Measurements from ENCODE around the gene CLDN25.
"Not testable (repeated sequence)": the region's sequence is repeated elsewhere in the genome, so short reads cannot be mapped to it uniquely, and the experiment has no call there.

CLDN25 gene

GRCh38 chr11:113779496-113779895 lies at the start of gene CLDN25:
Gene CLDN25, plus strand, starts transcription at chr11:113779796. Its CDS starts 0 bp downstream, at chr11:113779796.
- no peak for FAIRE-seq

- no peak for FAIRE-seq
Observed at GRCh38 chr11:113730887-113731726, 48.5 kb upstream of the CLDN25 start.

GRCh38 chr11:113732092-113732491 lies 47.5 kb upstream of the CLDN25 start:
- no peak for FAIRE-seq

GRCh38 chr11:113736323-113736722 lies 43.3 kb upstream of the CLDN25 start:
- FAIRE-seq, result no peak

GRCh38 chr11:113752932-113753331 lies 26.7 kb upstream of the CLDN25 start:
- FAIRE-seq, result no peak

GRCh38 chr11:113760241-113760640 lies 19.4 kb upstream of the CLDN25 start:
- FAIRE-seq, result no peak

- not testable (repeated sequence) for FAIRE-seq
Observed at GRCh38 chr11:113763040-113763439, 16.6 kb upstream of the CLDN25 start.

GRCh38 chr11:113764527-113765219 lies 14.9 kb upstream of the CLDN25 start:
- no peak for FAIRE-seq

GRCh38 chr11:113771964-113772363 lies 7.6 kb upstream of the CLDN25 start:
- FAIRE-seq, result no peak

GRCh38 chr11:113773092-113773415 lies 6.5 kb upstream of the CLDN25 start:
- no peak for FAIRE-seq

GRCh38 chr11:113773416-113774173 lies 6.0 kb upstream of the CLDN25 start, which contains the start of gene ZW10:
Gene ZW10, minus strand, starts transcription at chr11:113773692. Its CDS starts 26 bp downstream, at chr11:113773666.
- peak; percentile 69 for FAIRE-seq

- FAIRE-seq, result no peak
Observed at GRCh38 chr11:113774174-113774503, 5.5 kb upstream of the CLDN25 start.

- no peak for FAIRE-seq
Observed at GRCh38 chr11:113778111-113778910, 1.3 kb upstream of the CLDN25 start.

- no peak for FAIRE-seq
Observed at GRCh38 chr11:113781682-113782081, 2.1 kb downstream of the CLDN25 start.

GRCh38 chr11:113782134-113782533 lies 2.5 kb downstream of the CLDN25 start:
- FAIRE-seq, result no peak

GRCh38 chr11:113789016-113789415 lies 9.4 kb downstream of the CLDN25 start:
- not testable (repeated sequence) for FAIRE-seq

GRCh38 chr11:113789675-113790320 lies 10.2 kb downstream of the CLDN25 start:
- FAIRE-seq, result no peak

GRCh38 chr11:113796663-113797259 lies 17.2 kb downstream of the CLDN25 start:
- no peak for FAIRE-seq

GRCh38 chr11:113802621-113803020 lies 23.0 kb downstream of the CLDN25 start:
- FAIRE-seq, result no peak

- no peak for FAIRE-seq
Observed at GRCh38 chr11:113805640-113806039, 26.0 kb downstream of the CLDN25 start.

- FAIRE-seq, result no peak
Observed at GRCh38 chr11:113806406-113806805, 26.8 kb downstream of the CLDN25 start.

- FAIRE-seq, result no peak
Observed at GRCh38 chr11:113808931-113809330, 29.3 kb downstream of the CLDN25 start.

Data from TTC549 (cell line).